Measurements from ENCODE around the gene BIN2.
A peak's percentile ranks its signal among the peaks of the same experiment; 100 is the strongest.

BIN2 gene

DNA sequence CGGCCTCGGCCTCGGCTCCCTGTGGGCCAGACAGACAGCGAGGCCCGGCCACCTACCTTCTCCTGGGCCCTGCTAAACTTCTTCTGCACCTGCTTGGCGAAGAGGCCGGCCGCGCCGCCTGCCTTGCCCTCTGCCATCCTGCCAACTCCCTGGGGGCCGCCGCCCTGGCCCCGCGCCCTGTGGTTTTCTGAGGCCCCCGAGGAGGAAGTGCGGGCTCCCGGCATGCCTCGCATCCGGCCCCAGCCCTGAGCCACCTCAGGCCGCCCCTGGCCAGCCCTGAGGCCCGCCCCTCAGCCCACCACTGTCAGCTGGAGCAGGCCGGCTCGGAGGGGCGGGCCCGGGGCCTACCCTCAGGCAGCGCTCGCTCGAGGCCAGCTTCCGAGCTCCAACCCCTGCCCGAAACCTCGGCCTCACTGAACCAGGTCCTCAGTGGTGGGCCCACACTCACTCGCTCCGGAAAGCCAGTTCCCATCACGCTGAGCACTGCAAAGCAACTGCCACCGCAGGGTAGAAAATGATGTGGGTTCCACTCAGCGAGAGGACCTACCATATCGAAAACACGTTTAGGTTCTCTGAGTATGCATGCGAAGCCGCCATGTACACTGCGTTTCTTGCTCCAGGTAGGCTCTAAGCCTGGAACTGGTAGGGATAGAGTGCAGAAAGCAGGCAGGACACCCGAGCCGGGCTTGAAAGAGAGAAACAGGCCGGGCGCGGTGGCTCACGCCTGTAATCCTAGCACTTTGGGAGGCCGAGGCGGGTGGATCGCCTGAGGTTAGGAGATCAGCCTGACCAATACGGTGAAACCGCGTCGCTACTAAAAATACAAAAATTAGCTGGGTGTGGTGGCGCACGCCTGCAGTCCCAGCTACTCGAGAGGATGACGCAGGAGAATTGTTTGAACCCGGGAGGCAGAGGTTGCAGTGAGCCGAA lies at the start of gene BIN2:
Gene BIN2 (minus strand): TSS at position 209 of the 930 bp plus-strand sequence. CDS start 72 bp downstream, at position 137.
- TF ChIP-seq, protein P1, sequence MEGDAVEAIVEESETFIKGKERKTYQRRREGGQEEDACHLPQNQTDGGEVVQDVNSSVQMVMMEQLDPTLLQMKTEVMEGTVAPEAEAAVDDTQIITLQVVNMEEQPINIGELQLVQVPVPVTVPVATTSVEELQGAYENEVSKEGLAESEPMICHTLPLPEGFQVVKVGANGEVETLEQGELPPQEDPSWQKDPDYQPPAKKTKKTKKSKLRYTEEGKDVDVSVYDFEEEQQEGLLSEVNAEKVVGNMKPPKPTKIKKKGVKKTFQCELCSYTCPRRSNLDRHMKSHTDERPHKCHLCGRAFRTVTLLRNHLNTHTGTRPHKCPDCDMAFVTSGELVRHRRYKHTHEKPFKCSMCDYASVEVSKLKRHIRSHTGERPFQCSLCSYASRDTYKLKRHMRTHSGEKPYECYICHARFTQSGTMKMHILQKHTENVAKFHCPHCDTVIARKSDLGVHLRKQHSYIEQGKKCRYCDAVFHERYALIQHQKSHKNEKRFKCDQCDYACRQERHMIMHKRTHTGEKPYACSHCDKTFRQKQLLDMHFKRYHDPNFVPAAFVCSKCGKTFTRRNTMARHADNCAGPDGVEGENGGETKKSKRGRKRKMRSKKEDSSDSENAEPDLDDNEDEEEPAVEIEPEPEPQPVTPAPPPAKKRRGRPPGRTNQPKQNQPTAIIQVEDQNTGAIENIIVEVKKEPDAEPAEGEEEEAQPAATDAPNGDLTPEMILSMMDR (IDR thresholded peaks at IDR 0.05; ENCODE audit: low read depth, low read length) = no peak
- no peak within 1 kb of the TSS for H3K4me3 ChIP-seq (replicated peaks in 1 of 2; ENCODE audit: low read depth in 2 of 2, low read length in 2 of 2)
- no peak for DNase-seq (ENCODE audit: low read depth in 2 of 2)

DNA sequence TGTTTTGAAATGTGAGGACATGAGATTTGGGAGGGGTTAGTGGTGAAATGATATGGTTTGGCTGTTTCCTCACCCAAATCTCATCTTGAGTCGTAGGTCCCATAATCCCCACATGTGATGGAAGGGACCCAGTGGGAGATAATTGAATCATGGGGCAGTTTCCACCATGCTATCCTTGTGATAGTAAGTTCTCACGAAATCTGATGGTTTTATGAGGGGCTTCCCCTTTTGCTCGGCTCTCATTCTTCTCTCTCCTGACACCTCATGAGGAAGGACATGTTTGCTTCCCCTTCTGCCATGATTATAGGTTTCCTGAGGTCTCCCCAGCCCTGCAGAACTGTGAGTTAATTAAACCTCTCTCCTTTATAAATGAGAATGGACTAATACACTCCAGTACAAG lies 49.2 kb upstream of the BIN2 start:
- DNase-seq (ENCODE audit: low read depth in 2 of 2) = no peak

DNA sequence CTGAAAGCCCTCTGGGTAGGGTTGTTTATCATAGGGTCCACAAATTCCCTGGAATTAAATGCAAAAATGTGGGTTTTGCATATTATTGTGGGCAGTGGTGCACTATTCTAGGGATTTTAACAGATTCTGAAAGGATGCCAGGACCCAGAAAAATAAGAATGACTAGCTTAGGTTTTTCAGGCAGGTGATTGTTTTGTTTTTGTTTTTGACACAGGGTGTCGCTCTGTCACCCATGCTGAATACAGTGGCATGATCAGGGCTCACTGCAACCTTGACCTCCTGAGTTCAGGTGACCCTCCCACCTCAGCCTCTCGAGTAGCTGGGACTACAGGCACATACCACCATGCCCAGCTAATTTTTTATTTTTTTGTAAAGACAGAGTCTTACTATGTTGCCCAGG lies 48.0 kb upstream of the BIN2 start:
- DNase-seq (ENCODE audit: low read depth in 2 of 2) = no peak
- H3K4me3 ChIP-seq (replicated peaks in 1 of 2; ENCODE audit: low read depth in 2 of 2, low read length in 2 of 2) = no peak overlapping the region
- TF ChIP-seq, protein P1 (IDR thresholded peaks at IDR 0.05; ENCODE audit: low read depth, low read length) = no peak

More for the DNA sequence above, 49.2 kb upstream of the BIN2 start:
- TF ChIP-seq, protein P1 (IDR thresholded peaks at IDR 0.05; ENCODE audit: low read depth, low read length) = no peak
- no peak overlapping the region for H3K4me3 ChIP-seq (replicated peaks in 1 of 2; ENCODE audit: low read depth in 2 of 2, low read length in 2 of 2)

DNA sequence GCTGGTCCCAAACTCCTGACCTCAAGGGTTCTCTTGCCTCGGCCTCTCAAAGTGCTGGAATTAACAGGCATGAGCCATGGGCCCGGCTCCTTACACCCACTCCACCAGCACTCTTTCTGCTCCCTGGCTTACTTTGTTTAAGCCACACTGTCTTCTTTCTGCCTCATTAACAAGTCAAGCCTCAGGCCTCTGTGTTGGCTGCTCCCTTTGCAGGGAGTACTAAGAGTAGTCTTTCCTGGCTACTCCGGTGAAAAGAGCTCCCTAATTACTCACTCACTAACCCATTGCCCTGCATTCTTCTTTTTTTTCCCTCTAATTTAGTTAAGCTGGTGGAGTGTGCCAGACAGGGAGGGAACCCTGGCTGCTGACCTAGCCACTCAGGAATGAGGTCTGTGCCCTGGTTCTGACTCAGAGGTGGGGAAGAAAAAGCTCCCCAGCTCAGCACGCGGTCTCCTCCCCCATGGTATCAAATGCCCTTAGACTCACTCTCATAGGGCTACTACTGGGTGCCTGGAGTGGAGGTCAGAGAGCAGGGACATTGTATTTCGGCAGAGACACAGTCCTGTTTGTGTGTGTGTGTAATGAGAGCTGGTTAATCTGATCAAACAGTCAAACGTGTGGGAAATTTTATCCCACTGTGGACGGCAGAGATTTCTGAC lies 47.5 kb upstream of the BIN2 start:
- DNase-seq (ENCODE audit: low read depth in 2 of 2) = peak; percentile 96 to 97
- TF ChIP-seq, protein P1 (IDR thresholded peaks at IDR 0.05; ENCODE audit: low read depth, low read length) = no peak
- H3K4me3 ChIP-seq (replicated peaks in 1 of 2; ENCODE audit: low read depth in 2 of 2, low read length in 2 of 2) = no peak overlapping the region

DNA sequence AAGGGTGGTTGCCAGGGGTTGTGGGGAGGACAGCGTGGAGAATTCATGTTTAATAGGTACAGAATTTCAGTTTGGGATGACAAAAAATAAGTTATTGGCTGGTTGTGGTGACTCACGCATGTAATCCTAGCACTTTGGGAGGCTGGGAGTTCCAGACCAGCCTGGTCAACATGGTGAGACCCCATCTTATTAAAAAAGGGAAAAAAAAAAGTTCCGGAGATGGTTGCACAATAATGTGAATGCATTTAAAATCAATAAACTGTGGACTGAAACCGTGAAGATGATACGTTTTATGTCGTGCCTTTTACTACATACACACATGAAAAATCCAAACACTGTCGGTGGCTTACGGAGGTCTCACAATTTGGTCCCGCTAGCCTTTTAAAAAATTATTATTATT lies 46.7 kb upstream of the BIN2 start:
- H3K4me3 ChIP-seq (replicated peaks in 1 of 2; ENCODE audit: low read depth in 2 of 2, low read length in 2 of 2) = no peak overlapping the region

DNA sequence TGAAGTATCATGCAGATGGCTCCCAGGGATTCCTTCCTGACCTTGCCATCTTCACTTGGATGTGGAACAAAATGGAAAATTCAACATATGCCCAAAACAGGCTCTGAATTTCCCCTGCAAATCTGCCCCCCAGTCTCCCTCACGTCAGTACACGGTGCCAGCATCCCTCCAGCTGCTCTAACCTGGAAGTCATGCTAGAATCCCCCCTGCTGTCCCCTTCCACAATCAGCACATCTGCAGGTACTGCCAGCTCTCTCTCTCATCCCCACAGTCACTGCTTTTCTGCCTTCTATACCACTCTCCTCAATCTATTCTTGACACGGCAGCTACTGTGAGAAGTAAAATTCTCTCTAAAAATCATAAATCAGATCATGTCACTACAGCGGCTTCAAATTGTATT lies 45.6 kb upstream of the BIN2 start:
- no peak for DNase-seq (ENCODE audit: low read depth in 2 of 2)
- TF ChIP-seq, protein P1 (IDR thresholded peaks at IDR 0.05; ENCODE audit: low read depth, low read length) = no peak

More for the DNA sequence above, 46.7 kb upstream of the BIN2 start:
- TF ChIP-seq, protein P1 (IDR thresholded peaks at IDR 0.05; ENCODE audit: low read depth, low read length) = no peak
- DNase-seq (ENCODE audit: low read depth in 2 of 2) = no peak

More for the DNA sequence above, 45.6 kb upstream of the BIN2 start:
- no peak overlapping the region for H3K4me3 ChIP-seq (replicated peaks in 1 of 2; ENCODE audit: low read depth in 2 of 2, low read length in 2 of 2)
